GM12878 (cell line): ENCODE measurements around the gene CCM2. TPM values are rescaled to one million over a fixed set of nuclear protein-coding genes. Genes with fewer than 3 reads are reported as not detected.

Experiments
- ATAC-seq: fragments of 200-7000 bp; cut with Tn5 transposase; 3 replicates; pipeline ENCODE4 v1.9.1; 2020; ENCODE audit warnings: mild to moderate bottlenecking, moderate library complexity
- BruUV-seq: library from RNA; stranded (reverse); fragments of 400-500 nt; replicated peaks from 2 replicates; lab custom pipeline; 2021; lab: Mats Ljungman, UMichigan
- CTCF ChIA-PET: fragments of 300-600 bp; sonication (Branson Sonifier 250); formaldehyde crosslinking; extraction: SDS; loops from one replicate; lab custom pipeline; 2021; ENCODE audit warnings: inconsistent platforms; lab: Yijun Ruan, JAX
- POLR2A ChIA-PET: fragments of 350-600 bp; formaldehyde crosslinking; extraction: SDS; loops from one replicate; lab custom pipeline; 2021; ENCODE audit warnings: inconsistent platforms; lab: Charles Lee
- RAD21 ChIA-PET: fragments of 300-600 bp; sonication (Branson Sonifier 250); formaldehyde crosslinking; loops from one replicate; lab custom pipeline; 2023; ENCODE audit warnings: antibody characterized with exemption; ENCODE audit not compliant: unreplicated experiment; lab: Charles Lee
- SMC1A ChIA-PET: fragments of 300-600 bp; sonication (Branson Sonifier 250); formaldehyde crosslinking; loops from one replicate; lab custom pipeline; 2023; ENCODE audit not compliant: unreplicated experiment, uncharacterized antibody; lab: Charles Lee
- DNase-seq: peaks from one replicate; pipeline ENCODE4 v3.0.0-alpha.2; 2011; ENCODE audit warnings: low read depth, low spot score
- FAIRE-seq: peaks from 3 replicates; lab custom pipeline; 2011; peaks lifted over from hg19 to GRCh38; lab: Jason Lieb, UNC
- H2AFZ ChIP-seq: 2 replicates; pipeline ENCODE4 v1.6.0; 2011; ENCODE audit warnings: low read depth, low read length, control low read depth; ENCODE audit not compliant: control insufficient read depth
- H3K27ac ChIP-seq: 2 replicates; pipeline ENCODE4 v1.5.1; 2011; ENCODE audit warnings: control low read depth; ENCODE audit not compliant: control insufficient read depth, insufficient read depth
- H3K27me3 ChIP-seq, 2 experiments: replicated peaks in 1 of 2; 2 replicates each; pipeline versions ENCODE4 v1.6.0 to v1.6.1; 2011; ENCODE audit warnings: low read length in 1 of 2; ENCODE audit not compliant: control insufficient read depth in 2 of 2, insufficient read depth in 2 of 2
- H3K36me3 ChIP-seq, 2 experiments: 2 replicates each; pipeline ENCODE4 v1.5.1; 2011; ENCODE audit warnings: low read length in 1 of 2; ENCODE audit not compliant: control insufficient read depth in 2 of 2, insufficient read depth in 2 of 2
- H3K4me1 ChIP-seq: 2 replicates; pipeline ENCODE4 v1.6.1; 2011; ENCODE audit warnings: mild to moderate bottlenecking, low read length, moderate library complexity, mixed read lengths; ENCODE audit not compliant: control insufficient read depth, insufficient read depth
- H3K4me2 ChIP-seq: 2 replicates; pipeline ENCODE4 v1.6.0; 2011; ENCODE audit warnings: control low read depth; ENCODE audit not compliant: control insufficient read depth, insufficient read depth
- H3K4me3 ChIP-seq: fragments of 200-600 bp; sonication (generic); 2 replicates; pipeline ENCODE4 v1.5.1; 2016
- H3K79me2 ChIP-seq: 2 replicates; pipeline ENCODE4 v1.6.0; 2011; ENCODE audit warnings: low read length; ENCODE audit not compliant: control insufficient read depth, insufficient read depth
- H3K9ac ChIP-seq: 2 replicates; pipeline ENCODE4 v1.8.0; 2011; ENCODE audit warnings: low read length, control low read depth, mixed read lengths; ENCODE audit not compliant: control insufficient read depth, insufficient read depth
- H3K9me3 ChIP-seq: replicated peaks from 3 replicates; pipeline ENCODE4 v1.5.1; 2011; ENCODE audit warnings: mild to moderate bottlenecking, low read length; ENCODE audit not compliant: control insufficient read depth, insufficient read depth
- H4K20me1 ChIP-seq: 2 replicates; pipeline ENCODE4 v1.6.0; 2011; ENCODE audit not compliant: control insufficient read depth, insufficient read depth
- BCL11A ChIP-seq: IDR thresholded peaks from 2 replicates; pipeline ENCODE4 v1.6.1; 2011; ENCODE audit warnings: low read depth, low read length
- DPF2 ChIP-seq: fragments of 450-650 bp; IDR thresholded peaks from 2 replicates; pipeline ENCODE4 v1.6.1; 2017; ENCODE audit warnings: mild to moderate bottlenecking
- E2F4 ChIP-seq: IDR thresholded peaks from 2 replicates; pipeline ENCODE4 v1.6.1; 2012; ENCODE audit warnings: low read depth, low read length, improper control_type of control experiment
- EED ChIP-seq: sonication (generic); IDR thresholded peaks from 2 replicates; pipeline ENCODE4 v1.6.1; 2016; ENCODE audit warnings: antibody characterized with exemption, low read depth
- EP300 ChIP-seq, 2 experiments: fragments of 150-350 bp in 1 of 2; IDR thresholded peaks; 2 replicates each; pipeline ENCODE4 v1.6.1; 2011 to 2012; ENCODE audit warnings: low read depth in 2 of 2, low read length in 2 of 2, borderline replicate concordance in 1 of 2, improper control_type of control experiment in 1 of 2, inconsistent platforms in 1 of 2; ENCODE audit not compliant: control insufficient read depth in 1 of 2
- FOXM1 ChIP-seq: IDR thresholded peaks from 2 replicates; pipeline ENCODE4 v1.6.1; 2012; ENCODE audit warnings: low read depth, mild to moderate bottlenecking, inconsistent platforms, low read length, moderate library complexity
- HDGF ChIP-seq: fragments of 450-650 bp; IDR thresholded peaks from 2 replicates; pipeline ENCODE4 v1.6.1; 2016; ENCODE audit warnings: antibody characterized with exemption
- PAX5 ChIP-seq: IDR thresholded peaks from 2 replicates; pipeline ENCODE4 v1.6.1; 2011; ENCODE audit warnings: low read depth, low read length, borderline replicate concordance
- PBX3 ChIP-seq: IDR thresholded peaks from 2 replicates; pipeline ENCODE4 v1.6.1; 2011; ENCODE audit warnings: mild to moderate bottlenecking, low read depth, low read length, moderate library complexity; ENCODE audit not compliant: insufficient replicate concordance
- PKNOX1 ChIP-seq: fragments of 450-650 bp; IDR thresholded peaks from 2 replicates; pipeline ENCODE4 v1.6.1; 2016; ENCODE audit warnings: mild to moderate bottlenecking
- TCF3 ChIP-seq: IDR thresholded peaks from 2 replicates; pipeline ENCODE4 v1.6.1; 2012; ENCODE audit warnings: low read depth, mild to moderate bottlenecking, low read length, borderline replicate concordance; ENCODE audit not compliant: insufficient read depth
- WGBS: methylation state at CpG from one replicate; pipeline ENCODE4 v1.1.6; 2016; ENCODE audit warnings: low lambda C conversion rate; ENCODE audit not compliant: insufficient replicate concordance, insufficient coverage; ENCODE audit errors: missing lambda C conversion rate; 5-methylcytosine and 5-hydroxymethylcytosine counted together
- in situ Hi-C: fragments of 300-500 bp; cut with MboI; formaldehyde crosslinking; loops from 9 replicates; pipeline ENCODE4 v1.14.3; 2018; ENCODE audit warnings: mixed read lengths
- intact Hi-C: fragments of 100-400 bp; cut with micrococcal nuclease; formaldehyde crosslinking; loops from one replicate; pipeline ENCODE4 v1.14.2; 2022; ENCODE audit not compliant: unreplicated experiment
- polyA plus RNA-seq, 11 experiments: library from polyadenylated mRNA; depleted of rRNA in 4 of 11; unstranded in 6 of 11; stranded (reverse) in 5 of 11; fragments of >200 nt; fragmentation: Nextera tagmentation in 4 of 11; fragmentation: Illumina TruSeq in 1 of 11; extraction: Ambion mirVana in 4 of 11; extraction: Trizol in 1 of 11; gene quantifications; 1 replicate in 1 of 11; 2 replicates in 10 of 11; pipeline versions ENCODE4 v1.2.1 to v1.2.3, GENCODE V29; 2011 to 2016; ENCODE audit warnings: inconsistent platforms in 2 of 11, missing spikeins in 2 of 11, low read depth in 1 of 11
- total RNA-seq, 4 experiments: library from RNA; depleted of rRNA in 3 of 4; stranded (reverse); fragments of >200 nt in 3 of 4; fragmentation: Illumina TruSeq in 1 of 4; extraction: Trizol in 1 of 4; gene quantifications; 2 replicates each; pipeline versions ENCODE4 v1.2.1 to v1.2.3, GENCODE V29; 2013 to 2021
- TF ChIP-seq, protein P1 (sequence below): fragments of 450-650 bp; IDR thresholded peaks from 2 replicates; pipeline ENCODE4 v1.6.1; 2018; ENCODE audit warnings: mild to moderate bottlenecking, low read depth, moderate library complexity; ENCODE audit not compliant: partially characterized antibody
- TF ChIP-seq, protein P2 (sequence below): IDR thresholded peaks from 2 replicates; pipeline ENCODE4 v1.6.1; 2011; ENCODE audit warnings: borderline replicate concordance, low read depth, mild to moderate bottlenecking, moderate library complexity, low read length; ENCODE audit not compliant: insufficient read depth, poor library complexity, severe bottlenecking

Gene CCM2
- total and polyA plus RNA-seq, 10 of the 15 experiments (the other 5 are each of a cell fraction or from before 2014, with no cell fraction given) = 1.00 to 82.3 (median 48.7) TPM

DNA sequence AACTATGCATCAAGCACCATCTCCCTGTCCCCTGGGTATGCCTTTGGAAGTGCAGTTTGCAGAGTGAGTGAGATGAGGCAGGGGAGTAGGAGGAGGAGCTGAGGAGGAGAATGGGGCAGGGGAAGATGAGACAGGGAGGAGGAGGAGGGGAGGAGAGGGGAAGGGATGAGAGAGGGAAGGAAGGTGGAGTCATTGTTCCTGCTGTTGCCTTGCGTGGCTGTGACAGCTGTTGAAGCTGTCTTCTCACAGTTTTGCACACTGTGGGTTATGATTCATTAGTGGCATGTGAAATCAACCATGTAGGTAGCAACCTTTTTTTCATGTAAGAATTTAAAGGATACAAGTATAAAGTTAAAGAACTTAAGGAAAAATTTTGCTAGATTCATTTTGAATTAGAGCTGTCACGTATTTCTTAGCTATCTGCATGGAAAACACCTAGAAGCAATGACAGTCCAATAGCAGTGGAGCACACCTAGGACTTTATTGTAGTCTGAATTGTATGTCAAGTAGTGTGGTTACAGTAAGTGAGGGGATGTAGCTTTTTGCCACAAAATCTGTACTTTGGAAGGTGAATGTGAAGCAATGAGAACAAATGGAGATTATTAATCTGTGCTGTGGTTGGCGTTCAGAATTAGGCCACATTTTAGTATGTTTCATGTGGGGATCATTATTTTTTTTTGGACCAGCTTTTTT lies 21.7 kb downstream of the CCM2 start:
- Histone ChIP-seq H4K20me1 (no peaks in the 10 kb centered on the region), H2AFZ (no peak overlapping the region), H3K79me2 (peaks cover 30% of the 10 kb centered on the region), H3K36me3 (no peaks in the 10 kb centered on the region; a peak in 1 of 4 replicates), H3K9ac (peak overlapping the region; percentile 7; the same call in 1 of the 2 replicates), H3K4me1 (peaks cover 19% of the 10 kb centered on the region), H3K27me3 (no peaks in the 10 kb centered on the region), H3K27ac (peak overlapping the region; percentile 30), H3K4me2 (peak overlapping the region; percentile 69), H3K9me3 (no peaks in the 10 kb centered on the region; the same call in 2 of the 3 replicates), H3K4me3 (no peak overlapping the region)
- peak; percentile 94 for FAIRE-seq
- WGBS = 48% methylated on average over 3 of the region's 3 CpGs
- no TSS peak for BruUV-seq
- ChIA-PET CTCF (interaction anchor here (1.1 to 2.3 kb wide), 6 partner anchors 10 to 48 kb away, joined by 3 to 8 read pairs (median 6); no protein-coding TSS in a partner anchor), SMC1A (interaction anchor here (0.8 to 5.3 kb wide), 10 partner anchors 10 to 171 kb away, joined by 3 to 55 read pairs (median 5); no protein-coding TSS in a partner anchor), RAD21 (interaction anchor here (0.6 to 2.2 kb wide), 14 partner anchors 12 to 114 kb away, joined by 3 to 15 read pairs (median 3); partner anchors contain the start of gene MYO1G), POLR2A (interaction anchor here (0.7 to 12.6 kb wide), 7 partner anchors 10 to 287 kb away, joined by 3 to 177 read pairs (median 3); partner anchors contain the start of genes CCM2 and MYO1G)
- intact Hi-C loops (loop anchor here (10.0 kb wide), 1 partner anchor 387 kb away; no protein-coding TSS in a partner anchor), in situ Hi-C loops (no loop called here)
- ATAC-seq = peak; percentile 87
- peak; percentile 45 for DNase-seq
- TF ChIP-seq DPF2 = peak; percentile 39; the same call in 1 of the 2 replicates
- TF ChIP-seq HDGF = peak; percentile 96
- peak; percentile 78 for TF ChIP-seq PKNOX1
- peak; percentile 80 for TF ChIP-seq EED
- TF ChIP-seq EP300 (IDR thresholded peaks at IDR 0.05; ENCODE audit: borderline replicate concordance in 1 of 2, control insufficient read depth in 1 of 2, low read depth in 2 of 2, low read length in 2 of 2) = peak; percentile 56 to 68; a peak in 2 of 4 replicates
- TF ChIP-seq BCL11A = peak; percentile 81; the same call in 1 of the 2 replicates
- peak; percentile 88; the same call in 1 of the 2 replicates for TF ChIP-seq TCF3
- peak; percentile 82 for TF ChIP-seq PBX3
- TF ChIP-seq FOXM1 = peak; percentile 74; the same call in 1 of the 2 replicates
- TF ChIP-seq, protein P1, sequence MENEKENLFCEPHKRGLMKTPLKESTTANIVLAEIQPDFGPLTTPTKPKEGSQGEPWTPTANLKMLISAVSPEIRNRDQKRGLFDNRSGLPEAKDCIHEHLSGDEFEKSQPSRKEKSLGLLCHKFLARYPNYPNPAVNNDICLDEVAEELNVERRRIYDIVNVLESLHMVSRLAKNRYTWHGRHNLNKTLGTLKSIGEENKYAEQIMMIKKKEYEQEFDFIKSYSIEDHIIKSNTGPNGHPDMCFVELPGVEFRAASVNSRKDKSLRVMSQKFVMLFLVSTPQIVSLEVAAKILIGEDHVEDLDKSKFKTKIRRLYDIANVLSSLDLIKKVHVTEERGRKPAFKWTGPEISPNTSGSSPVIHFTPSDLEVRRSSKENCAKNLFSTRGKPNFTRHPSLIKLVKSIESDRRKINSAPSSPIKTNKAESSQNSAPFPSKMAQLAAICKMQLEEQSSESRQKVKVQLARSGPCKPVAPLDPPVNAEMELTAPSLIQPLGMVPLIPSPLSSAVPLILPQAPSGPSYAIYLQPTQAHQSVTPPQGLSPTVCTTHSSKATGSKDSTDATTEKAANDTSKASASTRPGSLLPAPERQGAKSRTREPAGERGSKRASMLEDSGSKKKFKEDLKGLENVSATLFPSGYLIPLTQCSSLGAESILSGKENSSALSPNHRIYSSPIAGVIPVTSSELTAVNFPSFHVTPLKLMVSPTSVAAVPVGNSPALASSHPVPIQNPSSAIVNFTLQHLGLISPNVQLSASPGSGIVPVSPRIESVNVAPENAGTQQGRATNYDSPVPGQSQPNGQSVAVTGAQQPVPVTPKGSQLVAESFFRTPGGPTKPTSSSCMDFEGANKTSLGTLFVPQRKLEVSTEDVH = no peak
- TF ChIP-seq, protein P2, sequence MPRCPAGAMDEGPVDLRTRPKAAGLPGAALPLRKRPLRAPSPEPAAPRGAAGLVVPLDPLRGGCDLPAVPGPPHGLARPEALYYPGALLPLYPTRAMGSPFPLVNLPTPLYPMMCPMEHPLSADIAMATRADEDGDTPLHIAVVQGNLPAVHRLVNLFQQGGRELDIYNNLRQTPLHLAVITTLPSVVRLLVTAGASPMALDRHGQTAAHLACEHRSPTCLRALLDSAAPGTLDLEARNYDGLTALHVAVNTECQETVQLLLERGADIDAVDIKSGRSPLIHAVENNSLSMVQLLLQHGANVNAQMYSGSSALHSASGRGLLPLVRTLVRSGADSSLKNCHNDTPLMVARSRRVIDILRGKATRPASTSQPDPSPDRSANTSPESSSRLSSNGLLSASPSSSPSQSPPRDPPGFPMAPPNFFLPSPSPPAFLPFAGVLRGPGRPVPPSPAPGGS = peak; percentile 23
- peak; percentile 87; the same call in 1 of the 2 replicates for TF ChIP-seq PAX5
- TF ChIP-seq E2F4 = no peak
